DOHH2 (cell line): ENCODE data around the gene BBS12.

Experiments
- EZH2phosphoT487 ChIP-seq: fragments of 200-600 bp; sonication (generic); IDR thresholded peaks from 2 replicates; pipeline ENCODE4 v1.6.1; 2017; ENCODE audit warnings: borderline replicate concordance, mild to moderate bottlenecking, antibody characterized with exemption, low read length, moderate library complexity, mixed read lengths
- TF ChIP-seq, protein P1 (sequence below): fragments of 200-600 bp; sonication (generic); IDR thresholded peaks from one replicate; pipeline ENCODE4 v1.5.1; 2014; ENCODE audit warnings: antibody characterized with exemption, mild to moderate bottlenecking, low read depth, low read length; ENCODE audit not compliant: poor library complexity, severe bottlenecking

- no peak for TF ChIP-seq EZH2phosphoT487
- TF ChIP-seq, protein P1, sequence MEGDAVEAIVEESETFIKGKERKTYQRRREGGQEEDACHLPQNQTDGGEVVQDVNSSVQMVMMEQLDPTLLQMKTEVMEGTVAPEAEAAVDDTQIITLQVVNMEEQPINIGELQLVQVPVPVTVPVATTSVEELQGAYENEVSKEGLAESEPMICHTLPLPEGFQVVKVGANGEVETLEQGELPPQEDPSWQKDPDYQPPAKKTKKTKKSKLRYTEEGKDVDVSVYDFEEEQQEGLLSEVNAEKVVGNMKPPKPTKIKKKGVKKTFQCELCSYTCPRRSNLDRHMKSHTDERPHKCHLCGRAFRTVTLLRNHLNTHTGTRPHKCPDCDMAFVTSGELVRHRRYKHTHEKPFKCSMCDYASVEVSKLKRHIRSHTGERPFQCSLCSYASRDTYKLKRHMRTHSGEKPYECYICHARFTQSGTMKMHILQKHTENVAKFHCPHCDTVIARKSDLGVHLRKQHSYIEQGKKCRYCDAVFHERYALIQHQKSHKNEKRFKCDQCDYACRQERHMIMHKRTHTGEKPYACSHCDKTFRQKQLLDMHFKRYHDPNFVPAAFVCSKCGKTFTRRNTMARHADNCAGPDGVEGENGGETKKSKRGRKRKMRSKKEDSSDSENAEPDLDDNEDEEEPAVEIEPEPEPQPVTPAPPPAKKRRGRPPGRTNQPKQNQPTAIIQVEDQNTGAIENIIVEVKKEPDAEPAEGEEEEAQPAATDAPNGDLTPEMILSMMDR, result no peak
Observed at GRCh38 chr4:122746485-122746965, 14.0 kb downstream of the BBS12 start.
